Lung (tissue), 12 donors: ENCODE measurements around the gene PACRG. TPM values are rescaled to one million over a fixed set of nuclear protein-coding genes. Genes with fewer than 3 reads are reported as not detected.

Experiments used
- ATAC-seq: fragments of 200-7000 bp; cut with Tn5 transposase; one replicate; pipeline ENCODE4 v1.9.1; 2020; ENCODE audit warnings: moderate number of reproducible peaks; ENCODE audit not compliant: insufficient read depth, low FRiP score
- DNase-seq, 3 donors: peaks; one replicate each; pipeline ENCODE4 v3.0.0-alpha.2; 2013 to 2017
- H3K27ac ChIP-seq, 2 donors: one replicate each; pipeline ENCODE4 v1.5.1; 2013; ENCODE audit warnings: mild to moderate bottlenecking in 2 of 2, moderate library complexity in 2 of 2, control low read depth in 1 of 2, inconsistent platforms in 1 of 2, low read depth in 1 of 2, low read length in 1 of 2
- H3K27me3 ChIP-seq, 3 donors: one replicate each; pipeline ENCODE4 v1.5.1; 2013; ENCODE audit warnings: low read length in 2 of 3; ENCODE audit not compliant: control insufficient read depth in 3 of 3, insufficient read depth in 3 of 3
- H3K36me3 ChIP-seq, 4 donors: one replicate each; pipeline ENCODE4 v1.5.1; 2013; ENCODE audit warnings: low read length in 4 of 4, mild to moderate bottlenecking in 1 of 4, moderate library complexity in 1 of 4; ENCODE audit not compliant: control insufficient read depth in 4 of 4, insufficient read depth in 4 of 4
- H3K4me1 ChIP-seq, 5 donors: one replicate each; pipeline ENCODE4 v1.5.1; 2013; ENCODE audit warnings: low read length in 5 of 5, mild to moderate bottlenecking in 2 of 5, moderate library complexity in 1 of 5; ENCODE audit not compliant: control insufficient read depth in 5 of 5, insufficient read depth in 5 of 5
- H3K4me3 ChIP-seq: one replicate; pipeline ENCODE4 v1.5.1; 2013; ENCODE audit warnings: mild to moderate bottlenecking, control low read depth, moderate library complexity
- H3K9ac ChIP-seq, 2 donors: one replicate each; pipeline ENCODE4 v1.5.1; 2013; ENCODE audit warnings: low read length in 2 of 2, control low read depth in 1 of 2; ENCODE audit not compliant: insufficient read depth in 1 of 2
- H3K9me3 ChIP-seq, 4 donors: one replicate each; pipeline ENCODE4 v1.5.1; 2013; ENCODE audit warnings: low read length in 3 of 4, mild to moderate bottlenecking in 1 of 4, moderate library complexity in 1 of 4; ENCODE audit not compliant: control insufficient read depth in 4 of 4, insufficient read depth in 3 of 4
- WGBS, 2 donors: extraction: QIAGEN DNeasy Blood & Tissue Kit; methylation state at CpG; one replicate each; pipeline ENCODE4 v1.1.7; 2013; 5-methylcytosine and 5-hydroxymethylcytosine counted together
- polyA plus RNA-seq, 2 donors: library from polyadenylated mRNA; stranded (reverse); fragments of 200-250 nt; gene quantifications; one replicate each; pipeline ENCODE4 v1.2.1, GENCODE V29; 2013
- total RNA-seq, 2 donors: library from RNA; depleted of rRNA in 1 of 2; stranded (reverse); fragments of >200 nt in 1 of 2; gene quantifications; one replicate each; pipeline ENCODE4 v1.2.1, GENCODE V29; 2014 to 2021
- TF ChIP-seq, protein P1 (sequence below): IDR thresholded peaks from 2 replicates; pipeline ENCODE4 v1.5.1; 2012; ENCODE audit warnings: mild to moderate bottlenecking; ENCODE audit errors: control extremely low read depth, extremely low read depth
- donor health status: control.
- donor health status: control.
- donor health status: Bipolar disorder and iron deficiency.
- donor health status: healthy.
- donor health status: DM: yes; HTN: yes; CAD: no.

PACRG gene
- total and polyA plus RNA-seq, 4 donors, result 3.8 to 26.6 (median 7.4) TPM

DNA sequence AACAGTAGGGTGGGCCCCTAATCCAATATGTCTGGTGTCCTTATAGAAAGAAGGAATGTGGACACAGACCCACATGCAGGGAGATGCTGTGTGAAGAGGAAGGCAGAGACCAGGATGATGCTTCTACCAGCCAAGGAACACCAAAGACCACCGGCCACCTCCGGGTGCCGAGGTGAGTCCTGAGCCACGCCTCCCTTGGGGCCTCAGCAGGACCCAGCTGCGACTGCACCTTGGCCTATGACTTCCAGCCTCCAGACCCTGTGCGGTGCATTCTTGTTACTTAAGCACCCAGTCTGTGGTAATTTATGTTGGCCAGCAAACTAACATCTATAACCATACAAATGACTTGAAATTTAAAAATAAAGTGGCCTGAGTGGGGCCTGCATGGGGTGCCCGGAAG lies 607.3 kb downstream of the PACRG start:
- no peak for DNase-seq
- peaks cover 7 to 38% (median 11%) of the 10 kb centered on the region in 5 donors for H3K4me1 ChIP-seq
- no peaks in the 10 kb centered on the region for H3K36me3 ChIP-seq
- H3K9ac ChIP-seq, result no peak overlapping the region
- ATAC-seq, result no peak
- 90 to 91% methylated on average over 7 of the region's 7 CpGs for WGBS, 2 donors
- peak overlapping the region; percentile 76 to 95 for H3K27ac ChIP-seq
- H3K9me3 ChIP-seq, result no peaks in the 10 kb centered on the region
- H3K4me3 ChIP-seq, result no peak overlapping the region
- TF ChIP-seq, protein P1, sequence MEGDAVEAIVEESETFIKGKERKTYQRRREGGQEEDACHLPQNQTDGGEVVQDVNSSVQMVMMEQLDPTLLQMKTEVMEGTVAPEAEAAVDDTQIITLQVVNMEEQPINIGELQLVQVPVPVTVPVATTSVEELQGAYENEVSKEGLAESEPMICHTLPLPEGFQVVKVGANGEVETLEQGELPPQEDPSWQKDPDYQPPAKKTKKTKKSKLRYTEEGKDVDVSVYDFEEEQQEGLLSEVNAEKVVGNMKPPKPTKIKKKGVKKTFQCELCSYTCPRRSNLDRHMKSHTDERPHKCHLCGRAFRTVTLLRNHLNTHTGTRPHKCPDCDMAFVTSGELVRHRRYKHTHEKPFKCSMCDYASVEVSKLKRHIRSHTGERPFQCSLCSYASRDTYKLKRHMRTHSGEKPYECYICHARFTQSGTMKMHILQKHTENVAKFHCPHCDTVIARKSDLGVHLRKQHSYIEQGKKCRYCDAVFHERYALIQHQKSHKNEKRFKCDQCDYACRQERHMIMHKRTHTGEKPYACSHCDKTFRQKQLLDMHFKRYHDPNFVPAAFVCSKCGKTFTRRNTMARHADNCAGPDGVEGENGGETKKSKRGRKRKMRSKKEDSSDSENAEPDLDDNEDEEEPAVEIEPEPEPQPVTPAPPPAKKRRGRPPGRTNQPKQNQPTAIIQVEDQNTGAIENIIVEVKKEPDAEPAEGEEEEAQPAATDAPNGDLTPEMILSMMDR, result no peak
- H3K27me3 ChIP-seq, result no peaks in the 10 kb centered on the region

DNA sequence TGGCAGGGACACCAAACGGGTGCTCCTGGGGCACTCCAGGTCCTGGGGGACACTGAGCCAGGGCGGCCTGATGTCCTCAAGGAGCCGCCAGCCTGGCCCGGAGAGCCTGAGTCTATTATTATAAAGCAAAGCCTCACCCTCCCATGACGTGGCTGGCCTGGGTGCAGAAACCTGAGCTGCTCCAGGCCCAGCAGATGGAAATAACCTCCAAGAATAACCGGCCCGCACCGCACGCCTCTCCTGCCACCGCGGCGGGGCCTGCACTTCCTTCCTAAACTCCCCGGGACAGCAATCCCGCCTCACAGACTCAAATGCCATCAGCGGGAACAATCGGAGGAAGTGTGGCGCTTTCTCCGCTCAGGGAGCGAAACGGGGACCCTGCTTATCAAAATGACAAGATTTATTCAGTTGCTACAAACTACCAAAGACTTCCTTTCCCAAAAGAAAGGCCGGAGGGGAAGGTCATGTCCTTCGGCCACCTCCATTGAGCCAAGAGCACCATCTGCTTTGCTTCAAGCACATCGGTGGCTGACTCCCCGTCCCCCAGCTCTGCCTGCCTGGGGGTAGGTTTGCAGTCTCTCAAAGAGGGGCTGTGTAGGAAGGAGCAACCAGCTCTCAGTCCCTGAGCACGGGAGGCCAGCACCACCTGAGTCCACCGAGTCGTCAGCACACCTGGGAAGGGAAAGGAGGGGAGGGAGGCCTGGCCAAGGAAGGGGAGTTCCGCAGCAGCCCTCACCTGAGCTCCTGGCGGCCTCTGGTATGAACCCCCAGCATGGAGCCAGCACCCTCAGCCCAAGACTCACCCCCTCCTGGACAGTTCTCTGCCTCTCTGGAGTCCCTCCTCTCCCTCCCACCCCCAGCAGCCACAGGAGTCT lies 608.1 kb downstream of the PACRG start:
- Histone ChIP-seq H3K9me3 (no peaks in the 10 kb centered on the region), H3K9ac (no peak overlapping the region), H3K27me3 (no peaks in the 10 kb centered on the region), H3K36me3 (no peaks in the 10 kb centered on the region), H3K4me1 (peaks cover 7 to 38% (median 11%) of the 10 kb centered on the region in 5 donors), H3K4me3 (no peak overlapping the region), H3K27ac (peak overlapping the region; percentile 83 to 95)
- ATAC-seq, result no peak
- DNase-seq, result peak; percentile 70 to 86 (median 77)
- TF ChIP-seq, protein P1, result no peak
- WGBS, 2 donors, result 33 to 43% methylated on average over 29 of the region's 29 CpGs

DNA sequence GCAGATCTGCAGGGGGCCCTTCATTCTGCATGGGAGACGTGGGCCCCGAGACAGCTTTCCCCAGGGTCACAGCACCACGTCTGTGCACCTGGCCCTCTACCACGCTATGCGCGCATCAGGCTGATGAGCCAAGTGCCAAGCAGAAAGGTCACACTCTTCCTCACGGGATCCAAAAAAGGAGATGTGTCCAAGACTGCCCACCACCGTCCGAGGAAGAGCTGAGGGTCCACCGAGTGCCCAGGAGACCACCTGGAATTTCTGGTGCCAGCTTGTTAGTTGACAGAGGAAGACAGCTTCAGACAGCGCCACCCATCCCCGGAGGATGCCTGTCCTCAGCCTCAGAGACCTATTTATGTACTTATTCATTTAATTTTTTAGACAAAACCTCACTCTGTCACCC lies 609.2 kb downstream of the PACRG start:
- Histone ChIP-seq H3K9me3 (no peaks in the 10 kb centered on the region), H3K27ac (peak overlapping the region in 1 of 2 donors; percentile 95), H3K9ac (no peak overlapping the region), H3K27me3 (no peaks in the 10 kb centered on the region), H3K36me3 (no peaks in the 10 kb centered on the region), H3K4me3 (no peak overlapping the region), H3K4me1 (peaks cover 7 to 38% (median 11%) of the 10 kb centered on the region in 5 donors)
- TF ChIP-seq, protein P1, result no peak
- DNase-seq (no peak), ATAC-seq (no peak)
- 91 to 96% methylated on average over 12 of the region's 12 CpGs for WGBS, 2 donors
